Measurements from ENCODE around the gene HTR2A.

GRCh38 chr13:46893798-46894560, 2.9 kb downstream of the HTR2A start:
- no peak for TF ChIP-seq POLR2A (IDR thresholded peaks at IDR 0.05; ENCODE audit: low read depth, low read length)
- no peak for TF ChIP-seq POLR2AphosphoS5 (IDR thresholded peaks at IDR 0.05; ENCODE audit: low read depth, low read length)
- TF ChIP-seq TAF1 (IDR thresholded peaks at IDR 0.05; ENCODE audit: borderline replicate concordance, low read depth, low read length): no peak

All from GM12892 (cell line).